ENCODE data around the gene CIAO3.

The CIAO3 gene

DNA sequence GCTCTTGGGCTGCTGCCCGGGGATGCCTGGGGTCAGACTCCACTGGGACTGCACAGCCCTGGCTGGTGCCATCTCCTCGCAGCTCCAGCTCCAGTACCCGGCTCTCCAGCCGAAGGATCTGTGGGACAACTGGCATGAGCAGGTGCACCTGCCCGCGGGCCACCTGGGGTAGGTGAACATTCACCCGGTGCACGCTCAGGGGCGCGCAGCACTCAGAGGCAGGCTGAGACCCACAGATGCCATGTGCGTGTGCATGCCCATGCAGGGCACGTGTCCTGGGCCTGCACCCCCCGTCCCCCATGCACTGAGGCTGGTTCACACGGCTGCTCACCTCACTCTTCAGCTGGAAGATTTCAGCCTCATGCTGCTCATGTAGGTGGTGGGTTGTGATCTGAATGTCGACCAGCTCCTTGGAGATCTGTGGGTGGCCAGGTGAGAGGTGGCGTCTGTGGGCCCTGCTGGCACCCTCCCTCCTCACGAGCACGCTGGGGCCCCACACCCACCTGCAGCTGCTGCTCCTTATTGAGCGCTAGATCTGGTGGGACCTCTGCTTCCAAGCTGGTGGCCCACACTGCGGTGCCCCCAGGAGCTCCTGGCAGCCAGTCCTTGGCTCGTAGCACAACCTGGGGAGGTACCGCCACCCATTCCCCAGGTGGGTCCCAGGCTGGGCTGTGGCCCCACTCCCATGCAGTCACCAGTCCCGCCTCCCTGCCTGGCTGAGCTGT lies 15.2 kb downstream of the CIAO3 start:
- TF ChIP-seq, protein P1, sequence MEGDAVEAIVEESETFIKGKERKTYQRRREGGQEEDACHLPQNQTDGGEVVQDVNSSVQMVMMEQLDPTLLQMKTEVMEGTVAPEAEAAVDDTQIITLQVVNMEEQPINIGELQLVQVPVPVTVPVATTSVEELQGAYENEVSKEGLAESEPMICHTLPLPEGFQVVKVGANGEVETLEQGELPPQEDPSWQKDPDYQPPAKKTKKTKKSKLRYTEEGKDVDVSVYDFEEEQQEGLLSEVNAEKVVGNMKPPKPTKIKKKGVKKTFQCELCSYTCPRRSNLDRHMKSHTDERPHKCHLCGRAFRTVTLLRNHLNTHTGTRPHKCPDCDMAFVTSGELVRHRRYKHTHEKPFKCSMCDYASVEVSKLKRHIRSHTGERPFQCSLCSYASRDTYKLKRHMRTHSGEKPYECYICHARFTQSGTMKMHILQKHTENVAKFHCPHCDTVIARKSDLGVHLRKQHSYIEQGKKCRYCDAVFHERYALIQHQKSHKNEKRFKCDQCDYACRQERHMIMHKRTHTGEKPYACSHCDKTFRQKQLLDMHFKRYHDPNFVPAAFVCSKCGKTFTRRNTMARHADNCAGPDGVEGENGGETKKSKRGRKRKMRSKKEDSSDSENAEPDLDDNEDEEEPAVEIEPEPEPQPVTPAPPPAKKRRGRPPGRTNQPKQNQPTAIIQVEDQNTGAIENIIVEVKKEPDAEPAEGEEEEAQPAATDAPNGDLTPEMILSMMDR (IDR thresholded peaks at IDR 0.05; ENCODE audit: insufficient read depth, low read depth, low read length, missing control alignments) = no peak
- H3K4me3 ChIP-seq (ENCODE audit: low read depth, low read length) = no peak overlapping the region
- no peak for DNase-seq (ENCODE audit: low read depth)

GRCh38 chr16:725041-725376 lies 15.8 kb downstream of the CIAO3 start:
- H3K4me3 ChIP-seq (ENCODE audit: low read depth, low read length) = no peak overlapping the region
- TF ChIP-seq, protein P1 (IDR thresholded peaks at IDR 0.05; ENCODE audit: insufficient read depth, low read depth, low read length, missing control alignments) = no peak
- no peak for DNase-seq (ENCODE audit: low read depth)

DNA sequence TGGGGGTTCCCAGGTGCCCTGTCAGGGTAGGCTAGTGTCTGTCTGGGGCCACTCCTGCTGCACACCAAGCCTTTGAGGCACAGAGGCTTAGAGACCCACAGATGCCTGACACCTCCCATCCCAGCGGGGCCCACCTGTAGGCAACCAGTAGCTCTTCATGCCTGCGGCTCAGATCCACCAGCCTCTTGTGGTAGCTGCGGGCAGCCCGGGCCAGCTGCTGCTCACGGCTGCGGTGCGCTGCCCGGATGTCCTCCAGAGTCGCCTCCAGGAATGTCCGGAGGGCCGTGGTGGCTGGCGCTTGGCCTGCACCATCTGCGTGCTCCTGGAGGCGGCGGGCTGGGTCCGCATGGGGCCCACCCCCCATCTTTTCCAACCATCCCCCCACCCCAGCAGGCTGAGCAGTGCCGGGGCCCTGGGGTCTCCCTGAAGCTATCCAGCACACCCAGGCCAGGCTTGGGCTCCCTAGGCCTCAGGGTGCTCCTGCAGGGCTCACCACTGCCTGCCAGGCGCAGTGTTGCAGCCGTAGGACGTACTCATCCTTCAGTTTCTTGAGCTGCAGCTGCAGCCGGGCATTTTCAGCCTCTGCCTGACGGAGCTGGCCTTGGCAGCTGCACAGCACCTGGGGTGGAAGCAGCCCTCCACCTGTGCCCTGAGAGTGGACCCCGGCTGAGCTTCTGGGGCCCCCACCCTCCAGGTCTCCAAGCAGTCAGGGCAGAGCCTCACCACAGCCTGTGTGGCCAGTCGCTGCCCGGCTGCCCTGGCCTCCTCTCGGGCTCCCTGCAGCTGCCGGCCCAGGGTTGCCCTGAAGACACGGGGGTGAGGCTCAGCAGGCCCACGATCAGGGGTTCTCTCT lies 16.4 kb downstream of the CIAO3 start:
- DNase-seq (ENCODE audit: low read depth) = no peak
- TF ChIP-seq, protein P1 (IDR thresholded peaks at IDR 0.05; ENCODE audit: insufficient read depth, low read depth, low read length, missing control alignments) = no peak
- H3K4me3 ChIP-seq (ENCODE audit: low read depth, low read length) = no peak overlapping the region

- TF ChIP-seq, protein P1 (IDR thresholded peaks at IDR 0.05; ENCODE audit: insufficient read depth, low read depth, low read length, missing control alignments) = no peak
- no peak overlapping the region for H3K4me3 ChIP-seq (ENCODE audit: low read depth, low read length)
- no peak for DNase-seq (ENCODE audit: low read depth)
Observed at GRCh38 chr16:723695-724094, 17.1 kb downstream of the CIAO3 start.

DNA sequence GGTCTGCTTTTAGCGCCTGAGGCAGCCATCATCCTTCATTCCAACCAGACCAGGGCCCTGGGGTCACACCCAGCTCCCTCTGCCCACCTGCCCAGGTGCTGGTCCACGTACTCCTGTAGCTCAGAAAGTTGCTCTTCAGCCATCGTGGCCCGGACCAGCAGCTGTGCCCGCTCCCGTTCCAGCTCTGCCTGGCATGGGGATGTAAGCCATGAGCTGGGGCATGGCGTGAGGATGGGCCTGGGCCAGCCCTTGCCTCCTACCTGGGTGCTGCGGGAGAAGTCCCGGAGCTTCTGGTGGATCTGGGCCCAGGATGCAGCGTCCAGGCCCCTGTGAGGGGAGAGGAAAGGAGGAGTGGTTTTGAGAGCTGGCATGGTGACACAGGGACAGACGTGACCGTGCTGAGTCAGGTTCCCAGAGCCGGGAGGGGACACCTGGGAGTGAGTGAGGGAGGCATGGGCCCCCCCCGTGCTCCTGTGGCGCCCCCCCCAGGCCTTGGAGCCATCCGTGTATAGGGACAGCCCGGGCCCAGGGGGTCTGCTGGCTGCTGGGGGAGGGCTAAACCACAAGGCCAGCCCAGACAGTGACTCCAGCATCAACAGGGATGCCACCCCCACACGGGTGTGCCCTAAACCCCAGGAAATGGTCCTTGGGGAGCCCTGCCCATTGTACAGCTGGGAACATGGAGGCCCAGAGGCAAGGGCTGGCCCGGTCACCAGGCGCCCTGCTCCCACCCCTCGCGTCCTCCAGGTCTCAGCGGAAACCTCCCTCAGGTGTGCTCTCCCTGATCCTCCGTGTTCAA lies 17.8 kb downstream of the CIAO3 start:
- H3K4me3 ChIP-seq (ENCODE audit: low read depth, low read length) = no peak overlapping the region
- TF ChIP-seq, protein P1 (IDR thresholded peaks at IDR 0.05; ENCODE audit: insufficient read depth, low read depth, low read length, missing control alignments) = no peak
- DNase-seq (ENCODE audit: low read depth) = no peak

DNA sequence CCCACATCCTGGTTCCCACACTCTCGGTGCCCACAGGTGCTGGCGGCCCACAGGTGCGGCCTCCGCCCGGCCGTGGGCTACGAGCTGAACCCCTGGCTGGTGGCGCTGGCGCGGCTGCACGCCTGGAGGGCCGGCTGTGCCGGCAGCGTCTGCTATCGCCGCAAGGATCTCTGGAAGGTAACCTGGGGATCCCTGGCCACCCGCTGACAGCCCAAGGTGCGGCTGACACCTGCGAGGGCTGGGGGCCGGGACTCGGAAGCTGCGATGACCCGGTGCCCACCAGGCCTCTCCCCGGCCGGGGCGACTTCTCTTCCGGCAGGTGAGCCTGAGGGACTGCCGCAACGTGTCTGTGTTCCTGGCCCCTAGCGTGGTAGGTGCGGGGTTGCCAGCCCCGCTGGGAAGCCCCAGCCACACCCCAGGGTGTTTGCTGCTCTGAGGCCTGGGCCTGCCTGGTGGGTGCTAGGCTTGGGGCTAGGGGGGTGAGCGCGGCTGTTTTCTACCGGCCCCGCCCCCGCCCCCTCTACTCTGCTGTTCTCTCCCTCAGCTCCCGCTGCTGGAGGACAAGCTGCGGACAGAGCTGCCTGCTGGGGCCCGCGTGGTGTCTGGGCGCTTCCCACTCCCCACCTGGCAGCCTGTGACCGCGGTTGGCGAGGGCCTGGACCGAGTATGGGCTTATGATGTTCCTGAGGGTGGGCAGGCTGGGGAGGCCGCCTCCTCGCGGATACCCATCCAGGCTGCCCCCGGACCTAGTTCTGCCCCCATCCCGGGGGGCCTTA lies 18.8 kb downstream of the CIAO3 start:
- H3K4me3 ChIP-seq (ENCODE audit: low read depth, low read length) = peak overlapping the region; percentile 86
- TF ChIP-seq, protein P1 (IDR thresholded peaks at IDR 0.05; ENCODE audit: insufficient read depth, low read depth, low read length, missing control alignments) = no peak
- DNase-seq (ENCODE audit: low read depth) = no peak
